ENCODE data around the gene MTAP. TPM values are rescaled to one million over a fixed set of nuclear protein-coding genes. Genes with fewer than 3 reads are reported as not detected.
"Not testable (repeated sequence)": the region's sequence is repeated elsewhere in the genome, so short reads cannot be mapped to it uniquely, and the experiment has no call there.

MTAP gene
- total RNA-seq, 1 experiment from 2014 or later, result not detected

GRCh38 chr9:21919377-21920362, 117.2 kb downstream of the MTAP start:
- no peak for DNase-seq (ENCODE audit: low read depth)

DNA sequence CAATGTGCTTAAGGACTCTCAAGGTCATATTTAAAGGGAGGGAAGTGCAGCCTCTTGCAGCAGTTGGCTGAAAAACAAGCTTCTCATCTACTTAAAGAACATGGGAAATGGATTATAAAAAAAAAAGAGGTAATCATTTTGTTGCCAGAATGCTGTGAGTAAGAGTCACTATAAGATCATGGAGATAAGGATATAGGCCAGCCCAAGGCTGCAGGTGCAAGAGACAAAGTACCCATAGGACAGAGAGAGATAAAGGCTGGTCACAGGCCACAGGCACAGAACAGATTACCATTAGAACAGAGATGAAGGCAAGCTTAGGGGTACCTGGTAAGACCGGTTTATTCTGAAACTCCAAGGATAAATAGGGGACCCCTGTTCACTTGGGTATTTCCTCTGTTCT, 121.3 kb downstream of the MTAP start:
- no peak for DNase-seq (ENCODE audit: low read depth)

DNA sequence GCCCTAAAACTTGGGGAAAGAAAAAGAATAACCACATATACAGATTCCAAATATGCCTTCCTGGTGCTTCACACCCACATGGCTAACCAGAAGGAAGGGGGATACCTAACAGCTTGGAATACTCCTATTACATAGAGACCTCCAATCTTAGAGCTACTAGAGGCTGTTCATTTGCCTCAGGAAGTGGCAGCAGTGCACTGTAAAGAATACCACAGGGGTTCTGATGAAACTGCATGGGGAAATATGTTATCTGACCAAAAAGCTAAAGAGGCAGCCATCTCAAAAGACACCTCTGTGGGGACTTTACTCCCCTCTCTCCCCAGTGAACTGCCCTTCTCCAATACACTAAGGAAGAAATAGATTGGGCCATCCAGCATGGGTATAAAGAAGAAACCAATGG, 125.3 kb downstream of the MTAP start:
- no peak for DNase-seq (ENCODE audit: low read depth)

- DNase-seq (ENCODE audit: low read depth), result no peak
Observed at GRCh38 chr9:21931428-21931827, 129.0 kb downstream of the MTAP start.

GRCh38 chr9:21933281-21933680, 130.8 kb downstream of the MTAP start:
- no peak for DNase-seq (ENCODE audit: low read depth)

GRCh38 chr9:21933865-21934264, 131.4 kb downstream of the MTAP start:
- DNase-seq (ENCODE audit: low read depth), result no peak

DNA sequence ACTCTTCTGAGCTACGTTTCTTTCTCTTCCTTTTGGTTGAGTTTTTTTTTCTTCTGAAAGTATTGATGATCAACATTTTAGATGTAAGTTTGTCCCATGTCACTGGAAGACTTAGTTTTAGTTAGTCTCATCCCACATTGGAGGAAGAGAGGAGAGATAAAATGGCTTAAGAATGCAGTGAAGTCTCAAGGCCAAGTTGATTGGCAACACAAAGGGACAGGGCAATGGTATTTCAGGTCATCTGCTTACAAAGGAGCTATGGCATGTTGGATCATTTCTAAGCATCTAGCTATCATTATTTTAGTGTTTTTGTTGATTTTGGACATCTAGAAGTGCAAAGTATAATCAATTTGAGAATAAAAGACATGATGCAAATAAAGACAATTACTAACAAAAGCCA, 133.2 kb downstream of the MTAP start:
- no peak for DNase-seq (ENCODE audit: low read depth)

- DNase-seq (ENCODE audit: low read depth), result no peak
Observed at GRCh38 chr9:21936161-21936560, 133.7 kb downstream of the MTAP start.

GRCh38 chr9:21941337-21941995, 139.0 kb downstream of the MTAP start:
- DNase-seq (ENCODE audit: low read depth), result no peak

DNA sequence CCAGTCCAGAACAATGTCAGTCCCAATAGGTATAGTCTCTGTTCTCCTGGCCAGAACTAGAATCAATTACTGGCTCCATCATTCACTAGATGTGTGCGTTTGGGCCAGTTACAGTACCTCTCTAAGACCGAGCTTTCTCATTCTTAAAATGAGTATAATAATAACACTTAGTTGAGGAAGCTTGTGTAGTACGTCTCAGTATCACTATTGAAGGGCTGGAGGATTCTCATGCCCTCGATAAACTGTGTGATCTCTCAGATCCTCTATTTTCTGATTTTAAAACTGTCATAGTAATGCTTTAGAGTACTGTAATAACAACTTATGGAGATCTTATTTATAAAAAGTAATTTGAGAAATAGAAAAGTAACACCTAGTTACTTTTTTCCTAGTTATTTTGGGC, 141.0 kb downstream of the MTAP start:
- DNase-seq (ENCODE audit: low read depth), result no peak

DNA sequence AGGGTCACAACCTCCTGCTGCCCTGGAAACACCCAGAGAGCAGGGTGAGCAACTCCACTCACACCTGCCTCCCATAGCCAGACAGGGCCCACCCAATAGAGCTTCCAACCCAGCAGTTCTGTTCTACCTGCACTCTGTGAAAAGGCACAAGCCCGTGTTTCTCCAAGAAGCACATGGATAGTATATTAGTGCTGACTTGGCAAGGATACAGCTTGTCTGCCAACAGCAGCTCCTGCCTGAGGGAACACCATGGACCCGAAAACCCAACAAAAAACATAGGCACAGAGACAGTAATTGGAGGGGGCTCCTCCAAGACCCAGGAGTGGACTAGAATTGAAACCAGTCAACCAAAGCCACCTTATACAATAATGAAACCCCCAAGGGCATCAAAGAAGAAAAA, 143.2 kb downstream of the MTAP start:
- DNase-seq (ENCODE audit: low read depth), result no peak

GRCh38 chr9:21958833-21959232, 156.4 kb downstream of the MTAP start:
- DNase-seq (ENCODE audit: low read depth), result no peak

GRCh38 chr9:21959268-21959667, 156.8 kb downstream of the MTAP start:
- not testable (repeated sequence) for DNase-seq (ENCODE audit: low read depth)

DNA sequence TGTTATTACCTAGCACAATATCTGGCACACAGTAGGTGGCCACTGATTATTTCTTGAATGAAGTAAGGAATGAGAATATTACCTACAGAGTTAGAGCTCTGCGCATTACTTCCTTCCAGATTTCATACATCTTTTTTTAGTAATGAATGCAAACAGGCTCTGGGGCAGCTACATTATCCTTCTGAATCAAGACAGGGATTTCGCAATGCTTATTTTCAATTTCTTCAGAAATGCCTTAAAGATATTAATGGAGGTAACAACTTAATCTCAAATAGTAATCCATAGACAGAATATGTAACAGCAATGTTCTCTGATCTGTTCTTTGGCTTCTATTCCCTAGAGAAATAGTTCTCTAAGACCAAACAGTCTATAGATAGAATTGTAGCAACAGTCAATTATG, 159.1 kb downstream of the MTAP start:
- DNase-seq (ENCODE audit: low read depth), result no peak

DNA sequence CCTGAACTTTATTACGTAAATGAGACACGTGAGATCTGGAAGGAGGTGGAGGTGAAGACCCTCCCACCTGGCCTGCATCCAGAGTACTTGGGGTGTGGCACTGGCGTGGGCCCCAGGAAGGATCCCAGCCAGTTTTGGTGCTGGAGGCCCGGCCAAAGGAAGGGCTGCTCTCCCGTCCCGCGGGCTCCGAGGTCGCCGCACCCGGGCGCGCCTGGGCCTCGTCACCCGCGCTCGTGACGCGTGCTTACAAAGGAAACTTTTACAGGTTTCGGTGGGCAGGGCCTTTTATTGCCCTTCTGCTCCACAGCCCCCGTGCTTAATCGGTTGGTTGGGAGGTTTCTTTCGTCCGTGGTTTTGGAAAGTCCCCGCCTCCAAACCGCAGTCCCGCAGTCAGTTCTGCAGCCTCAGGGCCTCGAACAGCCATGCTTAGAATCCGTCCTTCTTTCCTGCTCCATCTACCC, 162.5 kb downstream of the MTAP start:
- DNase-seq (ENCODE audit: low read depth), result no peak

DNA sequence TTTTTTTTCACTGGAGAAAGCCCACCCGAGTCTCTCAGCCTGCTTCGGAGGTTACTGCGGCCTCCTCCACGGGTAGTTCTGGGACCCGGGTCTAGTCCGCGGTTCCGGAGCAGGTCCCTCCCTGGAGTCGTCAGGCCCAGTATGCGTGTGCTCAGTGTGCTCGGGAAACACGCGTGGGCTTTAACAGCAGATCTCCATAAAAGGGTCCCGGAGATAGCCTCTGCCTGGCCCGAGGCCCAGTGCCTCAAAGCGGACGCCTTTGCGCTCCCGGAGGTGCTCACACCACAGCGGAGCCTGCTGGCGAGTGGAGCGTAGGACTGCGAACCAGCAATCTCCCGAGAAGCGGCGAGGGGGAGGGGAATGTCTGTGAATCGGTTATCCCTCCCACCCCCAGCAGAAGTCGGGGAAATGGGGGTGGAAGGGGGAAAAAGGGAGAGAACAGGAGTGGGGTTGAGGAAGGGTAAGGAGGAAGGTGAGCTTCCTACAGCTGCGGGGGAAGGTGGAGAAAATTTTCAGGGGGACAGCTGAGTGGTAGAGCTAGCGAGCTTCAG, 163.0 kb downstream of the MTAP start:
- DNase-seq (ENCODE audit: low read depth), result no peak

DNA sequence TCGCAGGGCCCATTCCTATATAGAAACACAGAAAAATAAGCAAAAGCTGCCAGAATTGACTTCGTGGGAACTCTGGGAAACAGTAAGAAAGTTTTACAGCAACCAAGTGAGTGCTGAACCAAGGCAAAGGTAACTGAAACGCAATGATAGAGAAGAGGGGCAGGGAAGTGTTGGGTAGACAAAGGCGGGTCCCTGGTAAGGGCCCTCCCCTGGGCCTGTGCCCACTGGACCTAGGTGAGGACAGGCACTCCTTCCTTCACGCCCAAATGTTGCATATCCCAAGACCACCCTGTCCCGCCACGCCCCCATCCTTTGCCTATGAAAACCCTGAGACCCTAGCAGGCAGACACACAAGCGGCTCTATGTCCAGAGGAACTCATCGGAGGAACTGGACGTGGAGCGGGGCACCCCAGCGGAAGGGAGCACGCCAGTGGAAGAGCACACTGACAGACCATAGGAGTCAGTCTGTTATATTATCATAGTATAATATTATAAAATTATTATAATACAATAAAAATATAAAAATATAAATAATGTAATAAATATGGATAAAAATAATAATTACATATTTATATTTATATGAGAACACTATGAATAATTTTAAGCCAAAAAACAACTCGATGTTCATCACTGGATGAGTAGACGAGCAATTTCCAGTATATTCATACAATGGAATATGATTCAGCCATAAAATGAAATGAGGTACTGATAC, 163.9 kb downstream of the MTAP start:
- DNase-seq (ENCODE audit: low read depth), result no peak

DNA sequence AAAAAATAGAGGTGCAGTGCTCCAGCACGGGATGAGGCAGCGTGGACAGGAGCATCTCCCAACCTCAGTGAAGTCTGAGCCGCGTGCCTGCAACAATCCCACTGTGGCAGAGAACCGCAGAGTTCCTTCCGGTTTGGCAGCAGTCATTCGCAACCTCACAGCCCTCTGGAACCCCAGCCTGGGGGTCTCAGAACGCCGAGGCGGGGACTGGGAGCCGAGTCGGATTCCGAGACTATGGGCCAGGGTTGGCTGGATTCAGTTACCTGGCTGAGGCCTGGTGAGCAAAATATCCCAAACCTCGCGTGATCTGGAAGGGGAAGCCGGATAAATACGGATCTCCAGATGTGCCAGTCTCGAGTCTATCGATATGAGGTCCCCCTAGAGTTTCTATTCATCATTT, 164.7 kb downstream of the MTAP start:
- no peak for DNase-seq (ENCODE audit: low read depth)

- DNase-seq (ENCODE audit: low read depth), result no peak
Observed at GRCh38 chr9:21967702-21968101, 165.3 kb downstream of the MTAP start.

- DNase-seq (ENCODE audit: low read depth), result no peak
Observed at GRCh38 chr9:21968331-21969010, 166.0 kb downstream of the MTAP start.

Data from Daoy (cell line).